Measurements from ENCODE around the gene TSGA10.

TSGA10 gene

GRCh38 chr2:98959810-98960507, 194.8 kb downstream of the TSGA10 start:
- H3K79me2 ChIP-seq = no peaks in the 10 kb centered on the region
- no peak overlapping the region for H3K9ac ChIP-seq
- no peaks in the 10 kb centered on the region for H3K36me3 ChIP-seq (ENCODE audit: control insufficient read depth, insufficient read depth, low read length)
- no peak overlapping the region for H3K4me2 ChIP-seq (ENCODE audit: low read length)
- H2AFZ ChIP-seq = no peak overlapping the region
- no peak overlapping the region for H3K4me3 ChIP-seq (ENCODE audit: low read depth, low read length)
- no peak for TF ChIP-seq CTCF (IDR thresholded peaks at IDR 0.05)
- H3K27ac ChIP-seq = no peak overlapping the region
- H3K9me3 ChIP-seq (ENCODE audit: control insufficient read depth, low read length) = no peaks in the 10 kb centered on the region
- H3K27me3 ChIP-seq (ENCODE audit: control insufficient read depth, insufficient read depth, low read length) = no peaks in the 10 kb centered on the region
- no peaks in the 10 kb centered on the region for H3K4me1 ChIP-seq

- Histone ChIP-seq H2AFZ (no peak overlapping the region), H3K36me3 (ENCODE audit: control insufficient read depth, insufficient read depth, low read length) (no peaks in the 10 kb centered on the region), H3K4me1 (no peaks in the 10 kb centered on the region), H3K9me3 (ENCODE audit: control insufficient read depth, low read length) (no peaks in the 10 kb centered on the region), H3K79me2 (no peaks in the 10 kb centered on the region), H3K27ac (no peak overlapping the region), H3K9ac (no peak overlapping the region), H3K4me2 (ENCODE audit: low read length) (no peak overlapping the region), H3K4me3 (ENCODE audit: low read depth, low read length) (no peak overlapping the region), H3K27me3 (ENCODE audit: control insufficient read depth, insufficient read depth, low read length) (no peaks in the 10 kb centered on the region)
- TF ChIP-seq CTCF (IDR thresholded peaks at IDR 0.05) = no peak
Measured at GRCh38 chr2:98952966-98953365, 201.8 kb downstream of the TSGA10 start.

- no peak for TF ChIP-seq CTCF (IDR thresholded peaks at IDR 0.05)
- no peaks in the 10 kb centered on the region for H3K4me1 ChIP-seq
- H3K4me2 ChIP-seq (ENCODE audit: low read length) = no peak overlapping the region
- no peaks in the 10 kb centered on the region for H3K36me3 ChIP-seq (ENCODE audit: control insufficient read depth, insufficient read depth, low read length)
- H3K27me3 ChIP-seq (ENCODE audit: control insufficient read depth, insufficient read depth, low read length) = no peaks in the 10 kb centered on the region
- no peak overlapping the region for H3K4me3 ChIP-seq (ENCODE audit: low read depth, low read length)
- H3K27ac ChIP-seq = no peak overlapping the region
- no peak overlapping the region for H2AFZ ChIP-seq
- no peaks in the 10 kb centered on the region for H3K9me3 ChIP-seq (ENCODE audit: control insufficient read depth, low read length)
- H3K9ac ChIP-seq = no peak overlapping the region
- no peaks in the 10 kb centered on the region for H3K79me2 ChIP-seq
Measured at GRCh38 chr2:98948956-98949739, 205.6 kb downstream of the TSGA10 start.

- TF ChIP-seq CTCF (IDR thresholded peaks at IDR 0.05) = no peak
Measured at GRCh38 chr2:98947554-98947953, 207.2 kb downstream of the TSGA10 start.

More at GRCh38 chr2:98947554-98947953, 207.2 kb downstream of the TSGA10 start:
- Histone ChIP-seq H3K4me2 (ENCODE audit: low read length) (no peak overlapping the region), H3K9ac (no peak overlapping the region), H3K27me3 (ENCODE audit: control insufficient read depth, insufficient read depth, low read length) (no peaks in the 10 kb centered on the region), H3K4me1 (no peaks in the 10 kb centered on the region), H3K4me3 (ENCODE audit: low read depth, low read length) (no peak overlapping the region), H3K79me2 (no peaks in the 10 kb centered on the region), H2AFZ (no peak overlapping the region), H3K27ac (no peak overlapping the region), H3K9me3 (ENCODE audit: control insufficient read depth, low read length) (no peaks in the 10 kb centered on the region), H3K36me3 (ENCODE audit: control insufficient read depth, insufficient read depth, low read length) (no peaks in the 10 kb centered on the region)
